ENCODE results near the gene OR52I1.

Gene OR52I1

GRCh38 chr11:4644233-4644632 is 50.4 kb downstream of the OR52I1 start:
- H3K4me3 ChIP-seq (ENCODE audit: low read length) = no peak overlapping the region
- DNase-seq (ENCODE audit: low read depth) = no peak
- TF ChIP-seq CTCF (IDR thresholded peaks at IDR 0.05; ENCODE audit: insufficient read depth, low read depth, low read length, missing control alignments) = no peak

All from epithelial cell of esophagus (primary cell).